NCI-H748 treated with DMSO at 0.1 percent for 48 hours (cell line): ENCODE data around the gene SH3BGRL.

Experiments
- DNase-seq: peaks from one replicate; lab custom pipeline; 2025; lab: John Stamatoyannopoulos, UW

Gene SH3BGRL

GRCh38 chrX:81201671-81202455, at the start of gene SH3BGRL, which contains the start of gene HMGN5:
Gene SH3BGRL (plus strand): TSS chrX:81202102. CDS start chrX:81202201, 99 bp downstream.
Gene HMGN5 (minus strand): TSS chrX:81201913. CDS start chrX:81121549, 80,364 bp downstream.
- DNase-seq, result peak; percentile 7

GRCh38 chrX:81168391-81168790, 33.5 kb upstream of the SH3BGRL start:
- DNase-seq, result no peak

- DNase-seq, result no peak
These were observed 27.6 kb upstream of the SH3BGRL start for GRCh38 chrX:81174286-81174685.

- no peak for DNase-seq
These were observed 6.6 kb upstream of the SH3BGRL start for GRCh38 chrX:81195259-81195658.

GRCh38 chrX:81195712-81196111, 6.2 kb upstream of the SH3BGRL start:
- DNase-seq, result peak; percentile 8

GRCh38 chrX:81201071-81201470, 831 bp upstream of the SH3BGRL start:
- DNase-seq, result no peak

- DNase-seq, result no peak
These were observed 536 bp downstream of the SH3BGRL start for GRCh38 chrX:81202456-81202819.

- DNase-seq, result no peak
These were observed 1.0 kb downstream of the SH3BGRL start for GRCh38 chrX:81202943-81203342.

GRCh38 chrX:81205551-81205950, 3.6 kb downstream of the SH3BGRL start:
- no peak for DNase-seq

- no peak for DNase-seq
These were observed 4.6 kb downstream of the SH3BGRL start for GRCh38 chrX:81206476-81206875.

GRCh38 chrX:81208916-81209315, 7.0 kb downstream of the SH3BGRL start:
- DNase-seq, result no peak

- DNase-seq, result no peak
These were observed 13.8 kb downstream of the SH3BGRL start for GRCh38 chrX:81215685-81216084.

- DNase-seq, result no peak
These were observed 27.3 kb downstream of the SH3BGRL start for GRCh38 chrX:81229229-81229628.

- DNase-seq, result no peak
These were observed 28.0 kb downstream of the SH3BGRL start for GRCh38 chrX:81229901-81230300.

- no peak for DNase-seq
These were observed 29.6 kb downstream of the SH3BGRL start for GRCh38 chrX:81231476-81231875.

- no peak for DNase-seq
These were observed 30.3 kb downstream of the SH3BGRL start for GRCh38 chrX:81232218-81232617.

- DNase-seq, result no peak
These were observed 35.6 kb downstream of the SH3BGRL start for GRCh38 chrX:81237516-81237915.

GRCh38 chrX:81238166-81238565, 36.3 kb downstream of the SH3BGRL start:
- DNase-seq, result no peak

GRCh38 chrX:81240701-81241331, 38.9 kb downstream of the SH3BGRL start:
- no peak for DNase-seq

- DNase-seq, result no peak
These were observed 39.9 kb downstream of the SH3BGRL start for GRCh38 chrX:81241753-81242152.

GRCh38 chrX:81255876-81256275, 54.0 kb downstream of the SH3BGRL start:
- DNase-seq, result no peak

- no peak for DNase-seq
These were observed 55.9 kb downstream of the SH3BGRL start for GRCh38 chrX:81257817-81258216.

GRCh38 chrX:81259020-81259713, 57.3 kb downstream of the SH3BGRL start:
- DNase-seq, result no peak
